HG03432 (cell line): ENCODE data around the gene ATXN2.

Source experiments
- ATAC-seq: cut with Tn5 transposase; IDR thresholded peaks from one replicate; pipeline ENCODE4 v1.9.1; 2021; ENCODE audit warnings: mild to moderate bottlenecking, moderate library complexity; ENCODE audit not compliant: unreplicated experiment

The ATXN2 gene

GRCh38 chr12:111454716-111455447, 144.2 kb downstream of the ATXN2 start:
- no peak for ATAC-seq

GRCh38 chr12:111454311-111454710, 144.8 kb downstream of the ATXN2 start:
- ATAC-seq = no peak

GRCh38 chr12:111453071-111453989, 145.8 kb downstream of the ATXN2 start:
- no peak for ATAC-seq

DNA sequence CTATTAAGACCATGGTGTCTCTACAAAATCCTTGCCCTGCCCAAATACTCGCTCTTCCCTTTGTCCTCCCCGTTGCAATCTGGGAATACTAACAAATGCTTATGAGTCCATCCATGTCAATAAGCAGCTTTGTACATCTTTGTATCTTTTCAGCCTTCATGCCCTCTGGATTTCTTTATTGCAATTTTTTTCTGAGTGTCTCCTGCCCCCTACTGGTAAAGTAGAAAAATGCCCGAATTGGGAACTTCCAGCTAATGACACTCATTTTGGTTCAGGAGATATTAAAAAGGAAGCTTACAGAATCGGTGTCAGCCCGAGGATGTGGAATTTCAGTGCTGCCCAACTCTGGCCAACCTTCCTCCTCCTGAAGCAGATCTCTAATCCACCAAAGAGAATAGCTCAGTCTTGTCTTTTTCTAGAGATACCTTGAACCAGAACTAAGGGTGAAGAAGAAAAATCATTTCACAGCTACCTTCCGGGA, 147.4 kb downstream of the ATXN2 start:
- ATAC-seq = no peak

- ATAC-seq = no peak
Measured at GRCh38 chr12:111451232-111451631, 147.9 kb downstream of the ATXN2 start.

DNA sequence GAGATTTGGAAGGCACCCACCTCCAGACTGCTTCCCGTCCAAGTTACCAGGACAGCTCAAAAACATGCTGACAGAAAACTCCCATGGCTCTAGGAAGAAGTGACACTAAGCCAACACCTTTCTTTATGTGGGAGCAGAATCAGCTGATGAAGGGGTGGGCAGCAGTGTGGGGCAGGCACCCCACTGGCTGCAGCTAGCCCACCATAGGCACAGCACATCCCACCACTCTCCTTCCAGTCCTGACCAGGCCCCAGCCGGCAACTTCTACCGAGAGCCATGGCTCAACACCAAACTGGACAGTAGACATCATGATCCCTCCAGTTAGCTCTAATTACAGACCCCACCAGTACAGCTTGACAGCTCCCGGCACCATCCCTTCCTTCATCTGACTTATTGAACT, 148.4 kb downstream of the ATXN2 start:
- no peak for ATAC-seq

- ATAC-seq = no peak
Measured at GRCh38 chr12:111448846-111449790, 150.0 kb downstream of the ATXN2 start.

- no peak for ATAC-seq
Measured at GRCh38 chr12:111448266-111448830, 150.8 kb downstream of the ATXN2 start.

DNA sequence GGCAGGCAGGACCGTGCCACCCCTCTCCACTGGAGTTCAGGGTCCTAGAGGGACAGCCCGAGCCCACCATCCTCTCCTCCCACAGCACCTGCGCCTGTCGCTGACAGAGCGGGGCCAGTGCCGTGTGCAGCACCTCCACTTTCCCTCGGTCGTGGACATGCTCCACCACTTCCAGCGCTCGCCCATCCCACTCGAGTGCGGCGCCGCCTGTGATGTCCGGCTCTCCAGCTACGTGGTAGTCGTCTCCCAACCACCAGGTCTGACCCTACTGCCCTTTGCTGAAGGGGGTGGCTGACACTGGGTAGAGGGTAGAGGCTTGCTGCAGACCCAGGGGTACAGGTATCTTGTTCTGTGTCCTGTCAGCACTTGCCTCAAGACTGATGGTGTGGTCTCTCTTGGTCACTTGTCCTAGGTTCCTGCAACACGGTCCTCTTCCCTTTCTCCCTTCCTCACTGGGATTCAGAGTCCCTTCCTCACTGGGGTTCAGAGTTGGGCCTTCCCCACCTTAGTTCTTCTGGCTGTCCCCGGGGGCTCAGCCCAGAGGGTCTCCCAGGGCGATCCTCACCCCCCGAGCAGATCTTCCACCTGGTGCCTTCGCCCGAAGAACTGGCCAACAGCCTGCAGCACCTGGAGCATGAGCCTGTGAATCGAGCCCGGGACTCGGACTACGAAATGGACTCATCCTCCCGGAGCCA, 151.4 kb downstream of the ATXN2 start:
- ATAC-seq = no peak

GRCh38 chr12:111446631-111447570, 152.2 kb downstream of the ATXN2 start:
- ATAC-seq = no peak

DNA sequence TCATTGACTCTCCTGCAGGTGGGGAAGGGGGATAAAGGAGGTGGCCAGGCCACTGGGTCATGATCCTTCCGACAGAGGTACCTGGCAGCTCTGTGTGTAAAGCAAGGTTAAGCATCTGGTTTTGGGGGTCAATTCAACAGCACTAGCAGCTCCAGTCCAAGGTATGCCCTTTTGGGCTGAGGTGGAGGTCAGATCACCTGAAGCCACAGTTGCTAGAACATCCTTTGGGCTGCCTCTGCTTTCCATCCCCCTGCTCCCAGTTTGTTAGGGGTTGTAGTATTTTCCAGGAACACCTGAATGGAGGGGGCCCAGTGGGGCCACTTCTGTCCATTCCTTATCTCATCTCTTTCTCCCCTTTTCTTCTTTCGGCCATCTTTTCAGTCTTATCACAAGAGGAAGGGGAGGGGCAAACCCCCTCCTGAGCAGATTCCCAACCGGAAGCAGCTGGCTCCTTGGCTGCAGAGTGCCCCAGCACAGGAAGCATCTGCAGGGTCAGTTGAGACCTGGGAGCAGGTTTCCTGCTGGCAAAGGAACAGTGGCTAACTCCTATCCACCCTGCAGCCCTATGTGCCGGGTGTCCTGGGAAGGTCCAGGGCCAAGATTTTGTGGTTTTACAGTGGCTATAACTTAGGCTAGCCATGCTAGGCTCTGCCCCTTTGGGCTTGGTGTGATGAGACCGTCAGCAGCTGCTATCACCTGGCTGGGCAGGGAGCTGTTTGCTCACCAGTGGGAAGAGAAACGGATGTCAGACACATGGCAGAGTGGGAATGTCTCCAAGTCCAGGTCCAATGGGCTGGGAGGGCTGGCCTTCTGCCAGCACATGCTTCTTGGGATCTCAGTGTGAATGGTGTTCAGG, 153.2 kb downstream of the ATXN2 start:
- ATAC-seq = no peak

- peak; percentile 87 for ATAC-seq
Measured at GRCh38 chr12:111444925-111445725, 154.0 kb downstream of the ATXN2 start.

- peak; percentile 44 for ATAC-seq
Measured at GRCh38 chr12:111444314-111444924, 154.7 kb downstream of the ATXN2 start.

GRCh38 chr12:111443586-111443985, 155.5 kb downstream of the ATXN2 start:
- no peak for ATAC-seq

GRCh38 chr12:111443086-111443485, 156.0 kb downstream of the ATXN2 start:
- ATAC-seq = no peak

DNA sequence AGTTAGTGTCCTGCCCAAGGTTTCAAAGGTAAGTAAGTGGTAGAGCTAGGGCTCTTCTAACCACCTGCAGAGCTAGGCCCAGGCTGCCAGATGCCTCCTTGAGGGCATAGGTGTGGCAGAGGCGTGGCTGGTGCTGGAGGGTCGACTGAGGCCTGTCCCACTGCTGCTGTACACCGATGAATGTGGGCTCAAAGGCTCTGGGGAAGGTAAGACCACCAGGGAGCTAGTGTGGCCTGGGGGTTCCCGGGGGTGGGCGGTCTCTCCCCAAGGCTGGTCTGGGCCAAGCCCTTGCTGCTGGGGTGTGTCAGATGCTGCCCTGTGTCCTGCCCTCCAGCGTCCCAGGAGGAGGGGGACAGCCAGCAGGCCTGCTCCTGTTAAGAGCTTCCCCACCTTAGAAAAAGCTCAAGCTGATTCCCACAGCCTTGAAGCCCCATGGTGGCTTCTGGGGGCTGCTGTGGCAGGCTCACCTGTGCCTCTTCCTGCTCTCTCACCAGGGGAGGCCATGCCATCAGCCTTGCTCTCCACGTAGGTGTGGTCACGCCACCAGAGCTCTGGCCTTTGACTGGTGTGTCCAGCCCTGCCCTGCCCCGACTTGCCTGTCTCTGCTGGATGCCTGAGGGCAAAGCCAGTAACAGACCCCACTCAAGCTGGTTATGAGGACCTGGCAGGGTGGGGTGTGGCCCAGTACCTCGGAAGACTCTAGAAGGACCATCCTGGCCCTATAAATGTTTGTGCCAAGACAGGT, 156.6 kb downstream of the ATXN2 start:
- ATAC-seq = no peak
